SK-N-SH treated with all-trans-retinoic acid at 6 μM for 48 hours (cell line): Measurements from ENCODE around the gene FTH1.

Experiments
- ATAC-seq: fragments of 200-7000 bp; cut with Tn5 transposase; 3 replicates; pipeline ENCODE4 v1.9.1; 2020; ENCODE audit warnings: mild to moderate bottlenecking, moderate library complexity
- ARNTL ChIP-seq: fragments of 450-650 bp; formaldehyde crosslinking; IDR thresholded peaks from 2 replicates; pipeline ENCODE4 v1.5.0; 2020; ENCODE audit warnings: low read depth, mild to moderate bottlenecking, moderate library complexity, borderline replicate concordance
- CSDC2 ChIP-seq: fragments of 250-450 bp; sonication (Bioruptor Pico); IDR thresholded peaks from 2 replicates; pipeline ENCODE4 v1.5.0; 2020; ENCODE audit warnings: mild to moderate bottlenecking, moderate library complexity
- ESRRG ChIP-seq: fragments of 250-450 bp; sonication (Bioruptor Pico); IDR thresholded peaks from 2 replicates; pipeline ENCODE4 v1.6.1; 2021; ENCODE audit warnings: mild to moderate bottlenecking
- ISL1 ChIP-seq: fragments of 250-450 bp; sonication (Bioruptor Pico); IDR thresholded peaks from 2 replicates; pipeline ENCODE4 v2.1.2; 2022; ENCODE audit warnings: mild to moderate bottlenecking, moderate library complexity
- OSR1 ChIP-seq: fragments of 250-450 bp; sonication (Bioruptor Pico); IDR thresholded peaks from 2 replicates; pipeline ENCODE4 v1.8.0; 2022; ENCODE audit warnings: moderate library complexity, mild to moderate bottlenecking, inconsistent platforms
- PPARA ChIP-seq: fragments of 250-450 bp; sonication (Bioruptor Pico); IDR thresholded peaks from 2 replicates; pipeline ENCODE4 v1.5.0; 2020; ENCODE audit warnings: mild to moderate bottlenecking, borderline replicate concordance
- RARB ChIP-seq: fragments of 250-450 bp; sonication (Bioruptor Pico); IDR thresholded peaks from 2 replicates; pipeline ENCODE4 v1.8.0; 2021; ENCODE audit warnings: mild to moderate bottlenecking, moderate library complexity
- SNAI2 ChIP-seq: fragments of 250-450 bp; sonication (Bioruptor Pico); IDR thresholded peaks from 2 replicates; pipeline ENCODE4 v1.5.0; 2020; ENCODE audit warnings: mild to moderate bottlenecking, moderate library complexity
- ZC3H10 ChIP-seq: fragments of 250-450 bp; sonication (Bioruptor Pico); IDR thresholded peaks from 2 replicates; pipeline ENCODE4 v1.5.1; 2021; ENCODE audit warnings: mild to moderate bottlenecking, moderate library complexity
- ZFP30 ChIP-seq: fragments of 450-650 bp; formaldehyde crosslinking; IDR thresholded peaks from 2 replicates; pipeline ENCODE4 v1.5.0; 2022; ENCODE audit warnings: mild to moderate bottlenecking, moderate library complexity
- ZNF565 ChIP-seq: fragments of 450-650 bp; formaldehyde crosslinking; conservative IDR thresholded peaks from 2 replicates; pipeline ENCODE4 v1.5.0; 2020; ENCODE audit warnings: low read depth, mild to moderate bottlenecking, moderate library complexity
- ZNF8 ChIP-seq: fragments of 450-650 bp; formaldehyde crosslinking; IDR thresholded peaks from 2 replicates; pipeline ENCODE4 v1.5.0; 2020; ENCODE audit warnings: mild to moderate bottlenecking, moderate library complexity
- TF ChIP-seq, protein P1 (sequence below): fragments of 250-450 bp; sonication (Bioruptor Pico); IDR thresholded peaks from 2 replicates; pipeline ENCODE4 v1.5.0; 2020; ENCODE audit warnings: mild to moderate bottlenecking, moderate library complexity
- TF ChIP-seq, protein P2 (sequence below): fragments of 250-450 bp; sonication (Bioruptor Pico); IDR thresholded peaks from 2 replicates; pipeline ENCODE4 v1.8.0; 2020; ENCODE audit warnings: mild to moderate bottlenecking, moderate library complexity, borderline replicate concordance
- TF ChIP-seq, protein P3 (sequence below): fragments of 250-450 bp; sonication (Bioruptor Pico); IDR thresholded peaks from 2 replicates; pipeline ENCODE4 v1.8.0; 2021; ENCODE audit warnings: low read depth, mild to moderate bottlenecking, moderate library complexity, borderline replicate concordance
- TF ChIP-seq, protein P4 (sequence below): fragments of 250-450 bp; sonication (Bioruptor Pico); IDR thresholded peaks from 2 replicates; pipeline ENCODE4 v1.5.1; 2021; ENCODE audit warnings: mild to moderate bottlenecking, moderate library complexity

Gene FTH1

DNA sequence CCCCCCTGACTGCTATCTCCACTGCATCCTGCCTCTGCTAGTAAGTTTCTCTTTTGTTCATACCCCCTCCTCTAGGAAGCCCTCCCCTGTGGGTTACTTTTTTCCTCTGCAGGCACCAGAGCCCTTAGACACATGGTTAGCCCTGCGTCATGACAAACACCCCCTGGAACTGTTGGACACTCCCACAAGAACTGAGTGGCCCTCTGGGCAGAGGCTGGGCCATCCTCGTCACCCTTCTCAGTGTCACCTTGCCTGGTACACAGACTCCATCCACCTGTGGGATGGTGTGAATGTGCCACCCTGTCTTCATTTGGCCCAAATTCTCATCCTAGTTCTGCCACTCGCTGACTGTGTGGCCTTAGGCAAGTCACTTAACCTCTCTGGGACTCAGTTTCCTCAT is 46.0 kb downstream of the FTH1 start:
- TF ChIP-seq ARNTL (CRISPR knock-in tag), result no peak
- TF ChIP-seq, all 23 proteins: peak for 0
- no peak for ATAC-seq

DNA sequence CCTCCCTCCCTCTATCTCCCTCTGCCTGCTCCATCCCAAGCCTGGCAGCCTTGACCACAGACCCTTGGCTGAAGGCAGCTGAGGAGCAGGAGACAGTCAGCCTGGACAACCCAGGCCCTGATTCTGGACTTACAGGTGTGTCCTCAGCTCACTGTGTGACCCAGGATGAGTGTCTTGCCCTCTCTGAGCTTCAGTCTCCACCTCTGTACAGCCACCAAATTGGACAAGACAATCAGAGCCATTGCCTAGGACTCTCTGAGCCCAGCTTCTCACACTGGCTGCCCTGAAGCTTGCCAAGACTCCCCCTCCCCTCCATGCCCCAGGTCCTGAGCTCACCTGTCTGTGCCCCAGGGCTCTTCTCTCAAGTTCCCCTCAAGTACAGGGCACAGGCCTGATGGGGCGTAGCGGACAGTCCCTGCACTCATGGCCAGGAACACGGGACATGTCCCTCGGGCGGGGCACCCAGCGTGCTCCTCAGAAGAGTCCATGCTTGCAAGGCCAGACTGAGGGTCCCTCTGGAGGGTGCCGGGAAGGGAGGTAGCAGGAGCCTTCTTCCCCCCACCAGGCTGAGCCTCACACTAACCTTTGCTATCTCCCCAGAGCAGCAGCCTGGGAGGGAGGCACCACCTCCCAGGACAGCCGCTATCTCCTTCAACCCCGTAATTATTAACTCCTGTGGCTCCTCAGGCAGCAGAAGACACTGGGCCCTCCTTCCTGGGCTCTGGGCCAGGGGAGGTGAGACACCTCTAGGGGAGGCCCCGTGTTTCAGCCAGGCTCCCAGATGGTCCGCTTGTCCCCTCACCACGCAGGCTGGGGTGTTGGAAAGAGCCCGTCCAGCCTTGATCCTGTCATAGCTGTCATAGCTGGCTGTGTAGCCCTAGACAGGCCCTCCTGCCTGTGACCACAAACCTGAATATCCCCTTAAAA is 47.5 kb downstream of the FTH1 start:
- TF ChIP-seq, protein P1, sequence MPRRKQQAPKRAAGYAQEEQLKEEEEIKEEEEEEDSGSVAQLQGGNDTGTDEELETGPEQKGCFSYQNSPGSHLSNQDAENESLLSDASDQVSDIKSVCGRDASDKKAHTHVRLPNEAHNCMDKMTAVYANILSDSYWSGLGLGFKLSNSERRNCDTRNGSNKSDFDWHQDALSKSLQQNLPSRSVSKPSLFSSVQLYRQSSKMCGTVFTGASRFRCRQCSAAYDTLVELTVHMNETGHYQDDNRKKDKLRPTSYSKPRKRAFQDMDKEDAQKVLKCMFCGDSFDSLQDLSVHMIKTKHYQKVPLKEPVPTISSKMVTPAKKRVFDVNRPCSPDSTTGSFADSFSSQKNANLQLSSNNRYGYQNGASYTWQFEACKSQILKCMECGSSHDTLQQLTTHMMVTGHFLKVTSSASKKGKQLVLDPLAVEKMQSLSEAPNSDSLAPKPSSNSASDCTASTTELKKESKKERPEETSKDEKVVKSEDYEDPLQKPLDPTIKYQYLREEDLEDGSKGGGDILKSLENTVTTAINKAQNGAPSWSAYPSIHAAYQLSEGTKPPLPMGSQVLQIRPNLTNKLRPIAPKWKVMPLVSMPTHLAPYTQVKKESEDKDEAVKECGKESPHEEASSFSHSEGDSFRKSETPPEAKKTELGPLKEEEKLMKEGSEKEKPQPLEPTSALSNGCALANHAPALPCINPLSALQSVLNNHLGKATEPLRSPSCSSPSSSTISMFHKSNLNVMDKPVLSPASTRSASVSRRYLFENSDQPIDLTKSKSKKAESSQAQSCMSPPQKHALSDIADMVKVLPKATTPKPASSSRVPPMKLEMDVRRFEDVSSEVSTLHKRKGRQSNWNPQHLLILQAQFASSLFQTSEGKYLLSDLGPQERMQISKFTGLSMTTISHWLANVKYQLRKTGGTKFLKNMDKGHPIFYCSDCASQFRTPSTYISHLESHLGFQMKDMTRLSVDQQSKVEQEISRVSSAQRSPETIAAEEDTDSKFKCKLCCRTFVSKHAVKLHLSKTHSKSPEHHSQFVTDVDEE, result no peak
- no peak for TF ChIP-seq ZFP30 (CRISPR knock-in tag)
- TF ChIP-seq, protein P2, sequence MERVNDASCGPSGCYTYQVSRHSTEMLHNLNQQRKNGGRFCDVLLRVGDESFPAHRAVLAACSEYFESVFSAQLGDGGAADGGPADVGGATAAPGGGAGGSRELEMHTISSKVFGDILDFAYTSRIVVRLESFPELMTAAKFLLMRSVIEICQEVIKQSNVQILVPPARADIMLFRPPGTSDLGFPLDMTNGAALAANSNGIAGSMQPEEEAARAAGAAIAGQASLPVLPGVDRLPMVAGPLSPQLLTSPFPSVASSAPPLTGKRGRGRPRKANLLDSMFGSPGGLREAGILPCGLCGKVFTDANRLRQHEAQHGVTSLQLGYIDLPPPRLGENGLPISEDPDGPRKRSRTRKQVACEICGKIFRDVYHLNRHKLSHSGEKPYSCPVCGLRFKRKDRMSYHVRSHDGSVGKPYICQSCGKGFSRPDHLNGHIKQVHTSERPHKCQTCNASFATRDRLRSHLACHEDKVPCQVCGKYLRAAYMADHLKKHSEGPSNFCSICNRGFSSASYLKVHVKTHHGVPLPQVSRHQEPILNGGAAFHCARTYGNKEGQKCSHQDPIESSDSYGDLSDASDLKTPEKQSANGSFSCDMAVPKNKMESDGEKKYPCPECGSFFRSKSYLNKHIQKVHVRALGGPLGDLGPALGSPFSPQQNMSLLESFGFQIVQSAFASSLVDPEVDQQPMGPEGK, result no peak
- no peak for TF ChIP-seq RARB
- TF ChIP-seq CSDC2 (CRISPR knock-in tag), result no peak
- no peak for TF ChIP-seq PPARA (CRISPR knock-in tag)
- no peak for TF ChIP-seq OSR1 (CRISPR knock-in tag)
- no peak for TF ChIP-seq ZC3H10
- no peak for TF ChIP-seq ISL1 (CRISPR knock-in tag)
- TF ChIP-seq ZNF8 (CRISPR knock-in tag), result no peak
- TF ChIP-seq ARNTL (CRISPR knock-in tag), result no peak
- TF ChIP-seq, all 23 proteins: peak for 0
- ATAC-seq, result no peak

DNA sequence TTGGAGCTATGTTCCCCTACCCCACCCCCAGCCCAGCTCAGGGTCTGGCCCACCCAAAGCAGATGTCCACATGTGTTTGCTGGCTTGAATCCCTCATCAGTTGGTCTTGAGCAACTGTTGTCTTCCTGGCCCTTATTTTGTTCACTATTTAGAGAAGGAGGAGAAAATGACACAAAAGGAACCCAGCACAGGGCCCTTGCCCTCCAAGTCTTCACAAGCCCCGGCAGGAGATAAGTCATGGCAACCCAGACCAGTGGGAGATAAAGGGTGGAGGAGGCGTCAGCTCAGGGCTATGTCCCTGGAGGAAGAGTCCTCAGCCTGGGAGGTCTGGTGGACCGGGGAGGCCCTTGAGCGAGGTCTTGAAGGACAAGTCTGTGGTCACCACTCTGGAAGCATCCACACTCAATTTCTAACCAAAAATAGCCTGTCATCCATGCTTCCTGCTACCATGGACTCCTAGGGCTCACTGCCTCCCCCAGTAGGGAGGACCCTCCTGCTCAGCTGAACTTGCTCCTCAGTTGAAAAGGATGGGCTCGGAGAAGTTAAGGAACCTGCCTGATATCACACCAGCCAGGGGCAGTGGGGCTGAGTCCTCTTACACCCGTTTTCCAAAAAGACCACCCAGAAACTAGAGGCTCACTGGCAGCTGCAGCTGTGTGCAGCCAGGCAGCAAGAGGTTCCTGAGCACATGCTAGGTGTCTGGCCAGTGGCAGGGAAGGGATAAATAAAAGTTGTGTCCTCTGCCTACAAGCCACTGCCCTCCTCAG is 48.3 kb downstream of the FTH1 start:
- ATAC-seq, result no peak
- TF ChIP-seq, protein P2, result no peak
- TF ChIP-seq ZFP30 (CRISPR knock-in tag), result no peak
- TF ChIP-seq, protein P3, sequence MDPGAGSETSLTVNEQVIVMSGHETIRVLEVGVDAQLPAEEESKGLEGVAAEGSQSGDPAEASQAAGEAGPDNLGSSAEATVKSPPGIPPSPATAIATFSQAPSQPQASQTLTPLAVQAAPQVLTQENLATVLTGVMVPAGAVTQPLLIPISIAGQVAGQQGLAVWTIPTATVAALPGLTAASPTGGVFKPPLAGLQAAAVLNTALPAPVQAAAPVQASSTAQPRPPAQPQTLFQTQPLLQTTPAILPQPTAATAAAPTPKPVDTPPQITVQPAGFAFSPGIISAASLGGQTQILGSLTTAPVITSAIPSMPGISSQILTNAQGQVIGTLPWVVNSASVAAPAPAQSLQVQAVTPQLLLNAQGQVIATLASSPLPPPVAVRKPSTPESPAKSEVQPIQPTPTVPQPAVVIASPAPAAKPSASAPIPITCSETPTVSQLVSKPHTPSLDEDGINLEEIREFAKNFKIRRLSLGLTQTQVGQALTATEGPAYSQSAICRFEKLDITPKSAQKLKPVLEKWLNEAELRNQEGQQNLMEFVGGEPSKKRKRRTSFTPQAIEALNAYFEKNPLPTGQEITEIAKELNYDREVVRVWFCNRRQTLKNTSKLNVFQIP, result no peak
- TF ChIP-seq, all 23 proteins: peak for 0

DNA sequence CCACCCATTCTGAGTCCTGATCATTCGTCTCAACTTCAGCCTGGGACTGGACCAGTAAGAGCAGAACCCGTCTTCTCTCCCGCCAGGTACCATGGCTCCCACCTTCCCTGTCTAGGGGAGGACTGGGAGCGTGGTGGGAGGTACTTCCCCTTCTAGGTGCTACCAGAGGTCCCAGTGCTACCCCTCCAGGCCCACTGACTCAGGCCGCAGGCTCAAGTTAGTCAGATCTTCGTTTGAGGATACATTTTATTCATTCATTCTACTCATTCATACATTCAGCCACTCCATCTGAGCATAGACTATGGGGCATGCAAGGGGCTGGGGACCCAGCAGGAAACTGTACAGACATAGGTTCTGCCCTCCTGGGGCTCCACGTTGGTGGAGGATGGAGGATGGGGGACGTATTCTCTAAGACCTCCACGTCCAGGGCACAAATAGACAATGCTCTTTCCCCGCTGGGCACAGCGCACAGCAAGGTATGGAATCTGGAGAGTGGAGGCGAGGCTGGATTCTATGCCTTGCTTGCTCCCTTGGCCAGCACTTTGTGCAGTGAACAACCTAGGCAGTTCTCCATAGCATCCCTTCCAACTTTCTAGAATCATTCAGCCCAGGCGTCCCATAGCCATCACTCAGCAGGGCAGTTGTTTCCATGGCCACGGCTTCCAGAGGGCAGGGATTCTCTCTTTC is 49.0 kb downstream of the FTH1 start:
- no peak for ATAC-seq
- TF ChIP-seq ZNF565 (CRISPR knock-in tag) (no peak), ZNF8 (CRISPR knock-in tag) (no peak), ESRRG (CRISPR knock-in tag) (no peak), ARNTL (CRISPR knock-in tag) (no peak), ZFP30 (CRISPR knock-in tag) (no peak), ZC3H10 (no peak), SNAI2 (no peak)
- TF ChIP-seq, protein P4, sequence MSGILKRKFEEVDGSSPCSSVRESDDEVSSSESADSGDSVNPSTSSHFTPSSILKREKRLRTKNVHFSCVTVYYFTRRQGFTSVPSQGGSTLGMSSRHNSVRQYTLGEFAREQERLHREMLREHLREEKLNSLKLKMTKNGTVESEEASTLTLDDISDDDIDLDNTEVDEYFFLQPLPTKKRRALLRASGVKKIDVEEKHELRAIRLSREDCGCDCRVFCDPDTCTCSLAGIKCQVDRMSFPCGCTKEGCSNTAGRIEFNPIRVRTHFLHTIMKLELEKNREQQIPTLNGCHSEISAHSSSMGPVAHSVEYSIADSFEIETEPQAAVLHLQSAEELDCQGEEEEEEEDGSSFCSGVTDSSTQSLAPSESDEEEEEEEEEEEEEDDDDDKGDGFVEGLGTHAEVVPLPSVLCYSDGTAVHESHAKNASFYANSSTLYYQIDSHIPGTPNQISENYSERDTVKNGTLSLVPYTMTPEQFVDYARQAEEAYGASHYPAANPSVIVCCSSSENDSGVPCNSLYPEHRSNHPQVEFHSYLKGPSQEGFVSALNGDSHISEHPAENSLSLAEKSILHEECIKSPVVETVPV (CRISPR knock-in tag), result no peak
- TF ChIP-seq, protein P3, result no peak
- TF ChIP-seq, protein P2, result no peak
